HG03159 (cell line): Measurements from ENCODE around the gene GJE1.

Experiments used
- ATAC-seq: cut with Tn5 transposase; IDR thresholded peaks from one replicate; pipeline ENCODE4 v1.9.1; 2021; ENCODE audit warnings: mild to moderate bottlenecking, moderate library complexity; ENCODE audit not compliant: unreplicated experiment

The GJE1 gene

DNA sequence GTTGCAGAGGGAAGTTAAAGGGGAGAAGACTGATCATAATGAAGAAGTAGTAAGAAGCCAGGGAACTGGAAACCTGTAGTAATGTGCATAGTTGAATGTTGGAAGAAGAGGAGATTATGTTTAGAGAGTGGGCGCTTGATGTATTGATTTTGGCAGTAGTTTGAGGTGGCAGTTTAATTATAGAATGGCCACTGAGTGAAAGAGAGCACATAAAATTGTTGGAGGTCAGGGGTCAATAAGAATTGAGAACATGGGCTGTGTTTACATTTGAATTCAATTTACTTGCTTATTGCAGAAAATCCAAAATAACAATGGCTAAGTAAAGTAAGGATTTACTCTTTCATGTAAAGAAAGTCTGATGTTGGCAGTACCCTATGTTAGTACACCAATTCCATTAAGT, 30.1 kb downstream of the GJE1 start:
- no peak for ATAC-seq

DNA sequence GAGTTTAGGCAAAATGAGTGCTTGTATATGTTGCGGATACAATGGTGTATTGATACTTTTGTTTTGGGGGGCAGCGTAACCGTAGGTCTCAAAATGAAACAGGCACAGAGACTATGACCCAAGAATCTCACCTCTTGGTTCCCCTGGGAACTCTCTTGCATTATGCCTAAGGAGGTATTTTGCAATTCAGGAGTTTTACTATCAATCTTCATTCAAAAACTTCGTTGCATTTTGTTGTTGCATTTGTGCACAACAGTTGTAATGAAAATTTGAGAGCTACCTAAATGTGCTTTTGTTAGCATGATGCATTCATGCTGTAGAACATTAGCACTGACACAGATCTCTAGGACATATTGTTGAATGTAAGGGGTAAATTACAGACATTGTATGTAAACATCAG, 32.5 kb downstream of the GJE1 start:
- no peak for ATAC-seq

DNA sequence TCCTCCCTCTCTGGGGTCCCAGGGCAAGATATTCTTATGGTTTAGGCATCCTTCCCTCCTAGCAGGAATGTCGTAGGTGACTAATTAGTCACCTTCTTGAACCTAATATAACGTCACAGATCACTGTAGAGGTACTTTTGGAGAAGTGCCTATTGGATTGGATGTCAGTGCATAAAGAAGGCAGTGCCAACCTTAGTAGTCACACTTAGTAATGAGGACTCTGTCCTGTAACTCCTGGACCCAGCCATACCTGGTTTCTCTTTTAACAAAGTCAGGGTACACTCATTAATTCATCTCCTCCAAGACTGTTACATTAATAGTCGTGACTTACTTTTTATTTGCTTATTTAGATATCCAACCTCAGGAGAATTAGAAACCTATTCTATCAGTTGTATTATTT, 34.3 kb downstream of the GJE1 start:
- no peak for ATAC-seq

DNA sequence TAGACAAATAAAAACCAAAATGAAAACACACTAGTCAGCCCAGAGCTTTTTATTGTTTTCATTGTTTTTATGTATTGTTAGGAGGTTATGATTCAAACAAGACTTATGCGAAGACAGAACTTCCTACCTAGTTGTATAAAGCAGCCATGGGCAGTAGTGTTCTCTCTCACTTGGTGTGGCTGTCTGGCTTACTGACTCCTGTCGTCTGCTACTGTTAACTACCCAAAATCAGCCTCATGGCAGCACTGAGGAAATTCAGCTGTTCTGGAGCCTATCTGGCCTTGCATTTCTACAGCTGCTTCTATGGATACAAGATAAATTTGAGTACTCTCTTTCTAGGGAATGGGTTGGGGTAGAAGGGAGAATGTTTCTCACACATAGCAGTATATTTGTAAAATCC, 34.8 kb downstream of the GJE1 start:
- ATAC-seq, result no peak

DNA sequence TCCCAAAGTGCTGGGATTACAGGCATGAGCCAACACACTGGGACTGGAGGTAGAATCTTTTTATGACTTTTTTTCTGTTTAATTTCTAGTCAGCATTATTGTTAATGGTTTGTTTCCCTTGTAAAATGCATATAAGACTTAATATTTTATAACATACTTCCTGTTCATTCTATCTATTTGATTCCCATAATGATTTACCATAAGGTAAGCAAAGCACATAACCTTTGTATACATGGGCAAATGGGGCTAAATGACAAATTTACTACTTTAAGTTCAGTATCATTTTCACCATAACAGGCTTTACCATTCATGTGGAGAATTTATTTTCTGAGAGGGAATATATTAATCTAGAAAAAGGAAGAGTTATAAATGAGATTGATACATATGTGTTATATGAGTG, 38.6 kb downstream of the GJE1 start:
- ATAC-seq, result no peak

DNA sequence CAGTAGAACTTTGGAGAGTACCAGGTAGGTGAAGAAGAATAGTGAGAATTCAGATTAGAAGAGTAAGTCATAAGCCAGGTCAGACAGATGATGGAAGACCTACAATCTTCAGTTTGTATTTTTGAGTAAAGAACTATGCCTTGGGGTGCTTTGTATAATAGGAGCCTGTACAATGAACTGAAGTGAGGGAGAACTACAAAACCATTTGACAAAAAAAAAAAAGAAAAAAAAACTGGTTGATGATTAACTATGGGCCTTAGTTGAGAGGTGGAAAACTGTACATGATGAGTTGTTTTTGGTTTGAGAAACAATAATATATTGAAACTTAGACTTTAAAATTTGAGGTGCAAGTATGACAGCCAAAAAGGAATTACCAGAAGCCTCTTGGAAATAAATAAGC, 40.0 kb downstream of the GJE1 start:
- ATAC-seq, result no peak

DNA sequence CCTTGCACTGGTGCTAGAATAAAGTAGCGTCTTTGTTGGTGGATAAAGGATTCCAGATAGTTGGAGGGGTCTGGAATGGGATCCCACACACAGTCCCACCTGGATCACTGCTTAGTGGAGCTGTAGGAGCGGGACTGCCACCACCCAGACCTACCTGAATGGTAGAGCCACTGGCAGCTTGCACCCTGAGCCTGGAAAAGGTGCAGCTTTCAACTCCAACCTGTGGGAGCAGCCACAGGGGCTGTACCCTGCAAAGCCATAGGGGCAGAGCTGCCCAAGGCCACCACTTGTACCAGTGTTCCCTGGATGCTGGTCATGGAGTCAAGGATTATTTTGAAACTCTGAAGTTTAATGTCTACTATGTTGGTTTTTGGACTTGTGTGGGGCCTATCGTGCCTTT, 41.3 kb downstream of the GJE1 start:
- no peak for ATAC-seq

DNA sequence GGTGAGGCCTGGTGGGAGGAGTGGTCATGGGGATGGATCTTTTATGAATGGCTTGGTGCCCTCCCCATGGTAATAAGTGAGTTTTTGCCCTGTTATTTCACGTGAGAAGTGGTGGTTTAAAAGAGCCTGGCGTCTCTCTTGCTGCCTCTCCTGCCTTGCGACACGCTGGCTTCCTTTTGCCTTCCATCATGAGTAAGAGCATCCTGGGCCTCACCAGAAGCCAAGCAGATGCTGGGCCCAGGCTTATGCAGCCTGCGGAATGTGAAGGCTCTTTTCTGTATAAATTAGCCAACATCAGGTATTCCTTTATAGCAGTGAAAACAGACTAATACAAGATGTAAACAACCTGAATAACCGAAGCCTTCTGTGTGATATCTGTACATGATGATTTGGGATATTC, 42.0 kb downstream of the GJE1 start:
- no peak for ATAC-seq

DNA sequence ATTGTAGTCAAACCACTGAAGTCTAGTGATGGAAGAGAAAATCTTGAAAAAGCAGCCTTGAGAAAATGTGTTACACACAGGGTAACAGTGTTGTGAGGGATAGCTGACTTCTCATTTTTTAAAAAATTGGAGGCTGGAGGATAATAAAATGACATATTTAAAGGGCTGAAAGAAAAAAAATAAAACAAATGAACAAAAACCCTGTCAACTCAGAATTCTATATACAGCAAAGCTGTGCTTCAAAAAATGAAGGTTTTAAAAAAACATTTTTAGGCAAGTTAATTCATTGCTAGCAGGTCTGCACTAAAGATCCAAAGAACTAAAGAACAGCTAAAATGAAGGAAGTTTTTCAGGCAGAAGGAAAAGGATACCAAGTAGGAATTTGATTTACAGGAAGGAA, 45.4 kb downstream of the GJE1 start:
- ATAC-seq, result no peak

DNA sequence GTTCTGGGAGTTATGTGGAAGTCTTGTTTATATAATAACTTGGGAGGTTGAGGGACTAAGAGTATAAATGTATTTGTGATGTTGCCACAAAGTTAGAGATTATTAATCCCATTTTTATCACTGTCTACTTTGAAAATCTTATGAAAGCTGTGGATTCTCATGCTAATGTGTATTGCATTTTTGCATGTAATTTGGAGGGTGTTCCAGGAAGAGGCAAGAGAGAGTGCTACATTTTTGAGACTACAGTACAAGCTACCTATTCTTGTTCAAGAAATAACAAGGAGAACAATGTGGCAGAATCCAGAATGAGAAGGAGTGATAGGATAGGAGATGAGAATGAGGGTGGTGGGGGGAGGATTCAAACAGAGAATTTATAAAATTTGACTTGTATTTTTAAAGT, 49.3 kb downstream of the GJE1 start:
- ATAC-seq, result no peak

DNA sequence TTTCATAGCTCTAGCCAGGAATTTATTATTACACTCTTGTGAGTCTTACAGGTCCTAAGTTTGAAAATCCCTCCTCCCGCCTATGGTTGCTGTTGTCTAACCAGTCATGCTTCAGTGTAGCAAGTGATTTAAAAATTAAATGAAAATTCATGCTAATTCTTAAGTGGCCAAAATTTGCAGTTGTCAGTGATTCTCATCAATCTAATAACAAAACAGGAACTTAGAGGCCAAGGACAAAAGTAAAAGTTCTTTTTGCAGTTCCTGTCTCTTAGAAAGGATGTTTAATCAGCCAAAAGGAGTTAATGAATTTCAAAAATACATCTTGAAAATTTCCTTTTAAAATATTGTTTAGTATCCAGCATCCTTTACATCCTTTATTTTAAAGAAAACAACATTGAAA, 50.6 kb downstream of the GJE1 start:
- ATAC-seq, result no peak

DNA sequence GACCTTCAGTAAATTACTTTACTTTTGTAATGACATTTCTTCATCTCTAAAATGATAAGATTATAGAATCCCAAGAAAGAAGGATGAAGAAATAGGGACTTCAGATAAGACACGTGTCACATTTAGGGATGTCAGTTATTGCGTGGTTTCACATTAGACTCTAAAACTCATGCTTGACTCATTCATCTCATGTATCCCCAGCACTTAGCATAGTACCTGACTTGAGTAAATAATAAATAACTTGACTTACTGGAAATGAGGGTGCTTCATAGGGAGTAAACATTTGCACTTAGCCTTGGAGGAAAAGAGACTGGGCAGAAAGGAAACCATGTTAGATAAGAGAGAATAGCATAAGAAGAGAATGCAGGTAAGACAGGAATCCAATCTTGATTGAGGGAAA, 51.6 kb downstream of the GJE1 start:
- ATAC-seq, result no peak
